ENCODE measurements around the gene MYL11.

DNA sequence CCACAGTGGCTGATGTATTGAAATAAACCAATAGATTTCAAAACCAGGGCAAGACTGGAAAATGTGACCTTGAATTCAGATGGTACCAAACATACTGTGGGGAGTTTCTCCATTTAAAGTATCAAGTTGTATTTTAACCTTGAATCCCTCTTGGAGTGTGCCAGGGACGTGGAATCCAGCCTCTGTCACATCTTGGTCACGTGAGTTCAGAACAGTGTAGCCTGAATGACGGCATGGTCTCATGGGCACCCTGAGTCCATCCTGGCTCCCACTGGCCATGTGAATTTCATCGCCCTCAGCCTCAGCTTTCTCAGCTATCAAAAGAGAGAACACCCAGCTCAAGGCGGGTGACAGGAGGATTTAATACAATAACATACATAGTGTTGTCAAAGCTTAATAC, 39.6 kb downstream of the MYL11 start:
- TF ChIP-seq, protein P1, sequence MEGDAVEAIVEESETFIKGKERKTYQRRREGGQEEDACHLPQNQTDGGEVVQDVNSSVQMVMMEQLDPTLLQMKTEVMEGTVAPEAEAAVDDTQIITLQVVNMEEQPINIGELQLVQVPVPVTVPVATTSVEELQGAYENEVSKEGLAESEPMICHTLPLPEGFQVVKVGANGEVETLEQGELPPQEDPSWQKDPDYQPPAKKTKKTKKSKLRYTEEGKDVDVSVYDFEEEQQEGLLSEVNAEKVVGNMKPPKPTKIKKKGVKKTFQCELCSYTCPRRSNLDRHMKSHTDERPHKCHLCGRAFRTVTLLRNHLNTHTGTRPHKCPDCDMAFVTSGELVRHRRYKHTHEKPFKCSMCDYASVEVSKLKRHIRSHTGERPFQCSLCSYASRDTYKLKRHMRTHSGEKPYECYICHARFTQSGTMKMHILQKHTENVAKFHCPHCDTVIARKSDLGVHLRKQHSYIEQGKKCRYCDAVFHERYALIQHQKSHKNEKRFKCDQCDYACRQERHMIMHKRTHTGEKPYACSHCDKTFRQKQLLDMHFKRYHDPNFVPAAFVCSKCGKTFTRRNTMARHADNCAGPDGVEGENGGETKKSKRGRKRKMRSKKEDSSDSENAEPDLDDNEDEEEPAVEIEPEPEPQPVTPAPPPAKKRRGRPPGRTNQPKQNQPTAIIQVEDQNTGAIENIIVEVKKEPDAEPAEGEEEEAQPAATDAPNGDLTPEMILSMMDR (IDR thresholded peaks at IDR 0.05; ENCODE audit: low read length) = no peak
- TF ChIP-seq EZH2 (optimal IDR thresholded peaks at IDR 0.05; ENCODE audit: low read depth, low read length) = no peak
- TF ChIP-seq EZH2phosphoT487 (IDR thresholded peaks at IDR 0.05; ENCODE audit: low read length) = no peak
